Heart left ventricle (tissue), 16 donors: Measurements from ENCODE around the gene SSX5. TPM values are rescaled to one million over a fixed set of nuclear protein-coding genes. Genes with fewer than 3 reads are reported as not detected.
"Not testable (repeated sequence)": the region's sequence is repeated elsewhere in the genome, so short reads cannot be mapped to it uniquely, and the experiment has no call there.

Experiments used
- ATAC-seq, 4 donors: fragments of 200-7000 bp; cut with Tn5 transposase; one replicate each; pipeline ENCODE4 v1.9.1; 2020 to 2022; ENCODE audit warnings: moderate library complexity in 4 of 4, mild to moderate bottlenecking in 3 of 4, moderate number of reproducible peaks in 1 of 4
- DNase-seq, 5 donors: peaks; one replicate each; pipeline ENCODE4 v3.0.0-alpha.2; 2020
- H3K27ac ChIP-seq, 12 donors: fragments of 200-600 bp; sonication (generic) in 4 of 12; one replicate each; pipeline versions ENCODE4 v1.5.0 to v1.8.0; 2016 to 2022; ENCODE audit warnings: mild to moderate bottlenecking in 2 of 12
- H3K27me3 ChIP-seq, 9 donors: fragments of 200-600 bp; sonication (generic) in 2 of 9; one replicate each; pipeline versions ENCODE4 v1.5.1 to v1.8.0; 2016 to 2022; ENCODE audit warnings: mild to moderate bottlenecking in 3 of 9
- H3K36me3 ChIP-seq, 9 donors: fragments of 200-600 bp; sonication (generic) in 2 of 9; one replicate each; pipeline versions ENCODE4 v1.5.0 to v1.8.0; 2018 to 2022; ENCODE audit warnings: mild to moderate bottlenecking in 2 of 9
- H3K4me1 ChIP-seq, 12 donors: fragments of 200-600 bp; sonication (generic) in 4 of 12; one replicate each; pipeline versions ENCODE4 v1.5.0 to v1.8.0; 2016 to 2022; ENCODE audit warnings: mild to moderate bottlenecking in 3 of 12
- H3K4me3 ChIP-seq, 12 donors: fragments of 200-600 bp; sonication (generic) in 4 of 12; one replicate each; pipeline versions ENCODE4 v1.5.0 to v1.8.0; 2017 to 2022; ENCODE audit warnings: mild to moderate bottlenecking in 9 of 12, moderate library complexity in 4 of 12
- H3K9me3 ChIP-seq, 12 donors: fragments of 200-600 bp; sonication (generic) in 4 of 12; one replicate each; pipeline versions ENCODE4 v1.5.0 to v1.8.0; 2016 to 2022; ENCODE audit warnings: mild to moderate bottlenecking in 1 of 12
- CTCF ChIP-seq, 12 donors: fragments of 200-600 bp; sonication (generic) in 4 of 12; IDR thresholded peaks; one replicate each; pipeline versions ENCODE4 v1.5.0 to v1.8.0; 2018 to 2022; ENCODE audit warnings: antibody characterized with exemption in 12 of 12, mild to moderate bottlenecking in 5 of 12
- POLR2A ChIP-seq, 2 donors: fragments of 450-650 bp; IDR thresholded peaks; one replicate each; pipeline ENCODE4 v1.6.1; 2017; ENCODE audit warnings: antibody characterized with exemption in 2 of 2, mild to moderate bottlenecking in 2 of 2, moderate library complexity in 2 of 2
- WGBS, 4 donors: extraction: QIAGEN DNeasy Blood & Tissue Kit in 2 of 4; methylation state at CpG; one replicate each; pipeline versions ENCODE4 v1.1.5 to v1.1.7; 2013 to 2018; 5-methylcytosine and 5-hydroxymethylcytosine counted together
- intact Hi-C, 10 donors: fragments of 100-400 bp; cut with DNase I; formaldehyde crosslinking; loops; one replicate each; pipeline versions ENCODE4 v1.11.1 to v1.14.2; 2022
- polyA plus RNA-seq, 2 donors: library from polyadenylated mRNA; stranded (reverse); fragments of 200-250 nt; gene quantifications; one replicate each; pipeline ENCODE4 v1.2.3, GENCODE V29; 2013
- total RNA-seq, 9 donors: library from RNA; depleted of rRNA in 2 of 9; stranded (reverse); fragments of >200 nt in 2 of 9; fragmentation: NEBNext Ultra II Directional in 3 of 9; extraction: Animal tissue kit (Norgen Biotek cat#: 25700) in 3 of 9; gene quantifications; one replicate each; pipeline versions ENCODE4 v1.1.0 to v1.2.4, GENCODE V29; 2016 to 2023
- donor health status: ischemic (EF 13 %, LVEDD 7.1; RV severe dilation, severe dysfunction).
- donor health status: healthy with polysubstance abuse.
- donor health status: DM: no; HTN: yes; CAD: no.
- donor health status: DM: no; HTN: no; CAD: no.
- donor health status: ischemic (EF 25% LVEDD 6.9; RV normal size, moderate dysfunction).
- donor health status: ischemic (EF 25% LVEDD 5.7; RV mildly dilated, moderate dysfunction).
- donor health status: healthy.
- donor health status: DM: yes; HTN: yes; CAD: no.
- donor health status: ischemic (EF 35%, LVEDD 5.7; RV mildly dilated, moderate dysfunction).
- donor health status: nonischemic (EF 11% LVEDD 7.7; RV severe dilation, severe dysfunction).
- donor health status: DM: yes; HTN: yes; CAD: no.
- donor health status: PGD.
- donor health status: ischemic (EF 29% LVEDD 5.4; RV normal size, mild dysfunction).
- donor health status: nonischemic (EF 23%, LVEDD 6.1; RV moderate dilation, normal function).

The SSX5 gene
- total and polyA plus RNA-seq, 11 donors = not detected

- no peak for DNase-seq
- TF ChIP-seq POLR2A (IDR thresholded peaks at IDR 0.05) (no peak), CTCF (IDR thresholded peaks at IDR 0.05) (no peak)
- Histone ChIP-seq H3K27ac (no peak overlapping the region), H3K4me3 (no peak overlapping the region), H3K9me3 (no peaks in the 10 kb centered on the region), H3K36me3 (no peaks in the 10 kb centered on the region), H3K4me1 (no peaks in the 10 kb centered on the region), H3K27me3 (no peaks in the 10 kb centered on the region)
- intact Hi-C loops = no loop called here
- 73 to 84% (median 82%) methylated on average over 10 of the region's 10 CpGs for WGBS, 4 donors
- ATAC-seq = no peak
These were observed 42.8 kb downstream of the SSX5 start for GRCh38 chrX:48153769-48154168.

GRCh38 chrX:48142697-48143096 lies 53.9 kb downstream of the SSX5 start:
- H3K4me1 ChIP-seq, H3K27me3 ChIP-seq, H3K9me3 ChIP-seq, H3K4me3 ChIP-seq, H3K27ac ChIP-seq, DNase-seq, intact Hi-C loops, H3K36me3 ChIP-seq: not testable (repeated sequence)
- peak in 1 of 4 donors; percentile 31 for ATAC-seq
- 51 to 67% (median 59%) methylated on average over 11 of the region's 11 CpGs for WGBS, 4 donors

DNA sequence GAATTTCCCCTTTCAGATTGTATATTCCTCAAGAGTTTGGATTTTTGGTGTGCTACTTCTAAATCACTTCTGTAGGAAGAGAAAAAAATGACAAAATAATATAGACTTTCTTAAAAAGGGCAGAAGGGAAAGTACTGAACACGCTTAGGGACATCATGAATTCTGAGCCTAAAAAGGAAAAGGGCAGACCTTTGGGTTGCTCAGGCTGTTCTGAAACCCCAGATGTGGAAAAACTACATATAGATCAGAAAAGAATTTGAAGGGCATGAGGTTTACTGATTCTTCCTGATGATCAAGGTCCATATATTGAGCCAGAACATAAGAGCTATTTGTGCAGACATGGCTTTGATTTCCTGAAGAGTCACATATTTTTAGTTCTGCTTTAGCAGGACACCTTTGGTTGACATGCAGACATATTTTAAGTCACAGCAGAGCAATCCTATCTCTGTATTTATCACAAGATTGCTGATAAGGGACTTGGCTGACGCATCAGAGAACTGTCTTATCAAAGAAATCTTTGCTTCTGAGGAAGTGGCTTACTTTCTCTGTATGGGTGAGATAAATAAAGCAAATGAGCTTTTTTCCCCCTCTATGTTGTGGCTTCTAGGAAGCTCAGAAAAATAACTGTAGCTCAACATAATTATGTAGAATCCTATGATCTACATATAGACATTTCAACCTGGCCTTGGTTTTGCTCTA lies 54.6 kb downstream of the SSX5 start:
- intact Hi-C loops, DNase-seq, H3K36me3 ChIP-seq, H3K27ac ChIP-seq, H3K4me1 ChIP-seq, ATAC-seq, H3K4me3 ChIP-seq, H3K9me3 ChIP-seq, H3K27me3 ChIP-seq: not testable (repeated sequence)
- 33 to 60% methylated on average over 1 of the region's 2 CpGs; no CpG with 5 or more reads in 2 of the 4 donors for WGBS, 4 donors

GRCh38 chrX:48139076-48139475 lies 57.5 kb downstream of the SSX5 start:
- DNase-seq, H3K4me3 ChIP-seq, ATAC-seq, intact Hi-C loops, H3K4me1 ChIP-seq, H3K36me3 ChIP-seq, H3K27me3 ChIP-seq, H3K9me3 ChIP-seq, H3K27ac ChIP-seq: not testable (repeated sequence)
- WGBS, 4 donors = 96 to 97% (median 97%) methylated on average over 15 to 26 of the region's 33 CpGs; no CpG with 5 or more reads in 1 of the 4 donors

Other genes starting within 250 kb of the SSX5 start
- 1 to 10 TPM; 1.8 to 4.8 (median 3.0) TPM for gene ZNF182, start 192.8 kb downstream of the SSX5 start, total RNA-seq
- gene ZNF182, start 192.8 kb downstream of the SSX5 start, polyA plus RNA-seq = 1 to 10 TPM; 1.9 to 2.5 TPM
- not detected for gene SPACA5, start 189.8 kb downstream of the SSX5 start, total RNA-seq
- not detected for gene SPACA5, start 189.8 kb downstream of the SSX5 start, polyA plus RNA-seq
- gene ZNF630, start 125.2 kb downstream of the SSX5 start, total RNA-seq = 1 to 10 TPM; 1.7 to 4.3 (median 2.3) TPM
- 1 to 10 TPM; 1.3 to 1.6 TPM for gene ZNF630, start 125.2 kb downstream of the SSX5 start, polyA plus RNA-seq
- not detected for gene SPACA5B, start 66.2 kb downstream of the SSX5 start, total RNA-seq
- gene SPACA5B, start 66.2 kb downstream of the SSX5 start, polyA plus RNA-seq = not detected
- gene SSX1, start 58.6 kb upstream of the SSX5 start, total RNA-seq = not detected
- gene SSX1, start 58.6 kb upstream of the SSX5 start, polyA plus RNA-seq = not detected
- not detected for gene SSX3, start 159.9 kb upstream of the SSX5 start, total RNA-seq
- gene SSX3, start 159.9 kb upstream of the SSX5 start, polyA plus RNA-seq = not detected
- gene SSX4, start 186.7 kb upstream of the SSX5 start, total RNA-seq = not detected
- gene SSX4, start 186.7 kb upstream of the SSX5 start, polyA plus RNA-seq = not detected
- gene SSX4B, start 215.2 kb upstream of the SSX5 start, total RNA-seq = not detected
- not detected for gene SSX4B, start 215.2 kb upstream of the SSX5 start, polyA plus RNA-seq